ENCODE data around the gene TIGD3.

Gene TIGD3

DNA sequence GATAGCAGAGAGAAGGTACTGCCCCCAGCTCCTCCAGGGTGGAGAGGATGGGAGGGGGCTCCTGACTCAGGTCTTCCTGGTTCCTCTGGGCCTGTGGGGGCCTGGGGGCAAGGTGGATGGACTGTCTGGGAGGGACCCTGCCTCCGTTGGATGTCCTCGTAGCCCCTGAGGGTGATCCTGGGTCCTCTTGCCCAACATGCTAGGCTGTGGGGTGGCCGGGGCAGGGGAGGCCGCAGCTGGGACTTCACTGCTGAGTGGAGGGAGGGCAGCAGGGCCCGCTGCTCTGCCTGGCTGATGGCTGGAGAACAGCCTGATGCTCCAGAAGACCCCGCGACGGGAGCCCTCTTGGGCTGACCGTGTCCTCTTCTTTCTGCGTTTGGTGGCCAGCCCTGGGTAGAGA, 45.3 kb downstream of the TIGD3 start:
- no peak for TF ChIP-seq CEBPB (IDR thresholded peaks at IDR 0.05)
- no peak for TF ChIP-seq TCF12 (IDR thresholded peaks at IDR 0.05; ENCODE audit: low read depth)
- TF ChIP-seq RAD21 (IDR thresholded peaks at IDR 0.05; ENCODE audit: low read depth): no peak
- TF ChIP-seq FOXM1 (IDR thresholded peaks at IDR 0.05; ENCODE audit: borderline replicate concordance, low read depth): no peak
- TF ChIP-seq EP300 (IDR thresholded peaks at IDR 0.05; ENCODE audit: borderline replicate concordance): no peak
- TF ChIP-seq NFIC (IDR thresholded peaks at IDR 0.05): no peak
- TF ChIP-seq EGR1 (IDR thresholded peaks at IDR 0.05): no peak
- TF ChIP-seq TEAD4 (IDR thresholded peaks at IDR 0.05): no peak
- no peak for TF ChIP-seq YY1 (IDR thresholded peaks at IDR 0.05; ENCODE audit: low read depth)

DNA sequence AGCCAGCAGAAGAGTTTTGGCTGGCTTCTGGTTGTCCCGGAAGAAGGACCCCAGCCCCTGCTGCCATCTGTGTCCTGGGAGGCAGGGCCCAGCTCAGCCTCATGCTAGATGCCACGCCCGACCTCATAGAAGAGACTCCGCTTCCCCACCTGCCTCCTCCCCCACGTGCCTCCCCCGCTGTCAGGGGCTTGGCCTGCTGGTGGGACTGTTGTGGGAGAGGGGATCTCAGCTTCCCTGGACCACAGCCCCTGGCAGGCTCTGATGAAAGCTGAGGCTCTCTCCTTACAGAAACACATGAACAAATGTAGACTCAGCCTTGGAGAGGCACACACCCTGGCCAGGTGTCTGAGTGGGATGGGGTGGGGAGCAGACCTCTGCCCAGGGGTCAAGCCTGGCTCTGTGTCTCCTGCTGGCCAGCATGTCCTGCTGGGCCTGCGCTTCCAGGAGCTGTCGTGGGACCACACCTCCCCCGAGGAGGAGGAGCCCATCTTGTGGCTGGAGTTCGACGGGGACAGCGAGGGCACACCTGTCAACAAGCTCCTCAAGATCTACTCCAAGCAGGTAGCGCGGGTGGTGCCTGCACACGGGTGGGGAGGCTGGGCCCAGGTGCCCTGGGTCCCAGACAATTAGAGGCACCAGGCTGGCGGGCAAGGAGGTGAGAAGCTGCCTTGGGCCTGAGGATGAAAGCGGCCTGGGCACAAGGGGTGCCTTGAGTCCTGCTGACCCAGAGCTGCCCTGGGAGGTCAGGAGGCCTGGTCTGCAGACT, 45.9 kb downstream of the TIGD3 start:
- no peak for TF ChIP-seq ZBTB7A (IDR thresholded peaks at IDR 0.05; ENCODE audit: low read depth)
- TF ChIP-seq RAD21 (IDR thresholded peaks at IDR 0.05; ENCODE audit: low read depth): no peak
- no peak for TF ChIP-seq CREB1 (IDR thresholded peaks at IDR 0.05; ENCODE audit: low read depth)
- no peak for TF ChIP-seq EP300 (IDR thresholded peaks at IDR 0.05; ENCODE audit: borderline replicate concordance)
- TF ChIP-seq NFIC (IDR thresholded peaks at IDR 0.05): no peak
- TF ChIP-seq FOXM1 (IDR thresholded peaks at IDR 0.05; ENCODE audit: borderline replicate concordance, low read depth): no peak
- TF ChIP-seq, protein P1, sequence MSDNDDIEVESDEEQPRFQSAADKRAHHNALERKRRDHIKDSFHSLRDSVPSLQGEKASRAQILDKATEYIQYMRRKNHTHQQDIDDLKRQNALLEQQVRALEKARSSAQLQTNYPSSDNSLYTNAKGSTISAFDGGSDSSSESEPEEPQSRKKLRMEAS (IDR thresholded peaks at IDR 0.05): no peak
- TF ChIP-seq, protein P2, sequence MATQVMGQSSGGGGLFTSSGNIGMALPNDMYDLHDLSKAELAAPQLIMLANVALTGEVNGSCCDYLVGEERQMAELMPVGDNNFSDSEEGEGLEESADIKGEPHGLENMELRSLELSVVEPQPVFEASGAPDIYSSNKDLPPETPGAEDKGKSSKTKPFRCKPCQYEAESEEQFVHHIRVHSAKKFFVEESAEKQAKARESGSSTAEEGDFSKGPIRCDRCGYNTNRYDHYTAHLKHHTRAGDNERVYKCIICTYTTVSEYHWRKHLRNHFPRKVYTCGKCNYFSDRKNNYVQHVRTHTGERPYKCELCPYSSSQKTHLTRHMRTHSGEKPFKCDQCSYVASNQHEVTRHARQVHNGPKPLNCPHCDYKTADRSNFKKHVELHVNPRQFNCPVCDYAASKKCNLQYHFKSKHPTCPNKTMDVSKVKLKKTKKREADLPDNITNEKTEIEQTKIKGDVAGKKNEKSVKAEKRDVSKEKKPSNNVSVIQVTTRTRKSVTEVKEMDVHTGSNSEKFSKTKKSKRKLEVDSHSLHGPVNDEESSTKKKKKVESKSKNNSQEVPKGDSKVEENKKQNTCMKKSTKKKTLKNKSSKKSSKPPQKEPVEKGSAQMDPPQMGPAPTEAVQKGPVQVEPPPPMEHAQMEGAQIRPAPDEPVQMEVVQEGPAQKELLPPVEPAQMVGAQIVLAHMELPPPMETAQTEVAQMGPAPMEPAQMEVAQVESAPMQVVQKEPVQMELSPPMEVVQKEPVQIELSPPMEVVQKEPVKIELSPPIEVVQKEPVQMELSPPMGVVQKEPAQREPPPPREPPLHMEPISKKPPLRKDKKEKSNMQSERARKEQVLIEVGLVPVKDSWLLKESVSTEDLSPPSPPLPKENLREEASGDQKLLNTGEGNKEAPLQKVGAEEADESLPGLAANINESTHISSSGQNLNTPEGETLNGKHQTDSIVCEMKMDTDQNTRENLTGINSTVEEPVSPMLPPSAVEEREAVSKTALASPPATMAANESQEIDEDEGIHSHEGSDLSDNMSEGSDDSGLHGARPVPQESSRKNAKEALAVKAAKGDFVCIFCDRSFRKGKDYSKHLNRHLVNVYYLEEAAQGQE (IDR thresholded peaks at IDR 0.05; ENCODE audit: low read depth): no peak
- no peak for TF ChIP-seq EGR1 (IDR thresholded peaks at IDR 0.05)
- TF ChIP-seq CEBPB (IDR thresholded peaks at IDR 0.05): no peak
- no peak for TF ChIP-seq TAF1 (IDR thresholded peaks at IDR 0.05; ENCODE audit: low read depth)
- TF ChIP-seq YY1 (IDR thresholded peaks at IDR 0.05; ENCODE audit: low read depth): no peak
- no peak for TF ChIP-seq TCF12 (IDR thresholded peaks at IDR 0.05; ENCODE audit: low read depth)

DNA sequence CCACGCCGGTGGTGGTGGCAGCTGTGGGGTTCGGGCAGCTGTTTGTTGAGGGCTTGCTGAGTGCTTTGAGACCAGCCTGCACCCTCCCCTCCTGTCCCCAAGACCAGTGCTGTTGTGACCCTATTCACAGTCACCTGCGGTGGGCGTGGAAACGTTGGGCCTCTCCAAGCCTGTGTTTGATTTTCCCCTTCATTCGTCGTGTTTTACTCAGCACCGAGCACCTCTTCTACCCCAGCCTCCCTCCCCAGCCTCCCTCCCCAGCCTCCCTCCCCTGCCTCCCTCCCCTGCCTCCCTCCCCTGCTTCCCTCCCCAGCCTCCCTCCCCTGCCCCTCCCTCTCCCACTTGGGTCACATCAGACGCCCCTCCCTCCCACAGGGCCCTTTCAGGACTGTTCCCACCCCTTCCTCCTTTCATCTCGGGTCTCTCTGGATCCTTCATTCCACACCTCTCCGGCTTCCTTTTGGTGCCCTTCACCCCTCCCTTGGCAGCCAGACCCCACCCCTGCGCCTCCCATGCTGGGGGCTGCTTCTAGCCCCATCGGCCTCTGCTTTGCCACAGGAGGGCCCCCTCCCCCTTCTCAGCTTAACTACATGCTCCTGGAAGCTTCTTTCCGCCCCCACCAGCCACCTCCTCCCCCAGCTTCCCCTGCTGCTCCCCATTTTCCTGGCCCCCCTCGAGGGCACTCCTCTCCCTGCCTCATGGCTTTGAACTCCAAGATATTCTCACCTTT, 46.7 kb downstream of the TIGD3 start:
- TF ChIP-seq YY1 (IDR thresholded peaks at IDR 0.05; ENCODE audit: low read depth) (no peak), RAD21 (IDR thresholded peaks at IDR 0.05; ENCODE audit: low read depth) (no peak), EGR1 (IDR thresholded peaks at IDR 0.05) (no peak), CREB1 (IDR thresholded peaks at IDR 0.05; ENCODE audit: low read depth) (no peak), ZBTB7A (IDR thresholded peaks at IDR 0.05; ENCODE audit: low read depth) (no peak), NFIC (IDR thresholded peaks at IDR 0.05) (no peak), TEAD4 (IDR thresholded peaks at IDR 0.05) (no peak), EP300 (IDR thresholded peaks at IDR 0.05; ENCODE audit: borderline replicate concordance) (no peak)
- TF ChIP-seq, protein P2 (IDR thresholded peaks at IDR 0.05; ENCODE audit: low read depth): no peak
- TF ChIP-seq, protein P1 (IDR thresholded peaks at IDR 0.05): no peak

DNA sequence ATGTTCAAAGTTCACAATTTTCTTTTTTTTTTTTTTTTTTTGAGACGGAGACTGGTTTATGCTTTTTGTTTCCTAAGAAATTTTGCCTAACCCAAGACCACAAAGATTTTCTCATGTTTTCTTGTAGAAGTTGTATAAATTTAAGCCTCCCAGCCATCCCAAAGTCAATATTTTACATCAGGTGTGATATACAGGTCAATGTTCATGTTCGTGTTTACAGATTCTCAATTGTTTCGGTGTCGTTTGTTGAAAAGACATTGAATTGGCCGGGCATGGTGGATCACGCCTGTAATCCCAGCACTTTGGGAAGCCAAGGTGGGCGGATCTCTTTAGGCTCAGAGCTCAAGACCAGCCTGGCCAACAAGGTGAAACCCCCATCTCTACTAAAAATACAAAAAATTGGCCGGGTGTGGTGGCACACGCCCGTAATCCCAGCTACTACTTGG, 47.3 kb downstream of the TIGD3 start:
- TF ChIP-seq FOXM1 (IDR thresholded peaks at IDR 0.05; ENCODE audit: borderline replicate concordance, low read depth): no peak
- no peak for TF ChIP-seq EP300 (IDR thresholded peaks at IDR 0.05; ENCODE audit: borderline replicate concordance)
- no peak for TF ChIP-seq CREB1 (IDR thresholded peaks at IDR 0.05; ENCODE audit: low read depth)
- TF ChIP-seq, protein P2 (IDR thresholded peaks at IDR 0.05; ENCODE audit: low read depth): no peak
- TF ChIP-seq EGR1 (IDR thresholded peaks at IDR 0.05): no peak
- TF ChIP-seq, protein P3, sequence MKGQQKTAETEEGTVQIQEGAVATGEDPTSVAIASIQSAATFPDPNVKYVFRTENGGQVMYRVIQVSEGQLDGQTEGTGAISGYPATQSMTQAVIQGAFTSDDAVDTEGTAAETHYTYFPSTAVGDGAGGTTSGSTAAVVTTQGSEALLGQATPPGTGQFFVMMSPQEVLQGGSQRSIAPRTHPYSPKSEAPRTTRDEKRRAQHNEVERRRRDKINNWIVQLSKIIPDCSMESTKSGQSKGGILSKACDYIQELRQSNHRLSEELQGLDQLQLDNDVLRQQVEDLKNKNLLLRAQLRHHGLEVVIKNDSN (IDR thresholded peaks at IDR 0.05): no peak
- no peak for TF ChIP-seq NFIC (IDR thresholded peaks at IDR 0.05)
- TF ChIP-seq RAD21 (IDR thresholded peaks at IDR 0.05; ENCODE audit: low read depth): no peak
- no peak for TF ChIP-seq TCF12 (IDR thresholded peaks at IDR 0.05; ENCODE audit: low read depth)
- TF ChIP-seq YY1 (IDR thresholded peaks at IDR 0.05; ENCODE audit: low read depth): no peak
- no peak for TF ChIP-seq TAF1 (IDR thresholded peaks at IDR 0.05; ENCODE audit: low read depth)
